HuH-7.5 (cell line): ENCODE results near the gene JPH4.
"Not testable (repeated sequence)": the region's sequence is repeated elsewhere in the genome, so short reads cannot be mapped to it uniquely, and the experiment has no call there.

ENCODE experiments used
- DNase-seq: peaks from one replicate; pipeline ENCODE4 v3.0.0; 2011; ENCODE audit warnings: low spot score

JPH4 gene

GRCh38 chr14:23578560-23579310, at the start of gene JPH4:
JPH4 (minus strand) TSS chr14:23578790; CDS start chr14:23577453, 1,337 bp downstream.
- no peak for DNase-seq

- no peak for DNase-seq
Measured at GRCh38 chr14:23627961-23628360, 49.4 kb upstream of the JPH4 start.

GRCh38 chr14:23626946-23627345, 48.4 kb upstream of the JPH4 start:
- no peak for DNase-seq

GRCh38 chr14:23624830-23625404, 46.3 kb upstream of the JPH4 start:
- no peak for DNase-seq

- DNase-seq, result no peak
Measured at GRCh38 chr14:23623962-23624361, 45.4 kb upstream of the JPH4 start.

GRCh38 chr14:23622990-23623389, 44.4 kb upstream of the JPH4 start:
- DNase-seq, result no peak

- no peak for DNase-seq
Measured at GRCh38 chr14:23621932-23622730, 43.5 kb upstream of the JPH4 start.

- DNase-seq, result no peak
Measured at GRCh38 chr14:23621204-23621931, 42.8 kb upstream of the JPH4 start.

GRCh38 chr14:23620177-23620702, 41.6 kb upstream of the JPH4 start:
- no peak for DNase-seq

GRCh38 chr14:23618415-23618988, 39.9 kb upstream of the JPH4 start:
- no peak for DNase-seq

GRCh38 chr14:23617539-23617938, 38.9 kb upstream of the JPH4 start:
- no peak for DNase-seq

GRCh38 chr14:23615856-23616255, 37.3 kb upstream of the JPH4 start:
- no peak for DNase-seq

- DNase-seq, result no peak
Measured at GRCh38 chr14:23614395-23614828, 35.8 kb upstream of the JPH4 start.

GRCh38 chr14:23613242-23614070, 34.9 kb upstream of the JPH4 start:
- no peak for DNase-seq

GRCh38 chr14:23612802-23613201, 34.2 kb upstream of the JPH4 start:
- no peak for DNase-seq

GRCh38 chr14:23612354-23612732, 33.8 kb upstream of the JPH4 start:
- DNase-seq, result no peak

- DNase-seq, result no peak
Measured at GRCh38 chr14:23610815-23611289, 32.3 kb upstream of the JPH4 start.

- DNase-seq, result no peak
Measured at GRCh38 chr14:23610090-23610814, 31.7 kb upstream of the JPH4 start.

GRCh38 chr14:23609411-23610089, 31.0 kb upstream of the JPH4 start:
- DNase-seq, result not testable (repeated sequence)
